PFSK-1 (cell line): ENCODE results near the gene ARAP1.

ENCODE experiments used
- FOXP2 ChIP-seq: optimal IDR thresholded peaks from 2 replicates; pipeline ENCODE3; 2011; ENCODE audit warnings: borderline replicate concordance, control low read depth, inconsistent platforms; ENCODE audit not compliant: insufficient read depth; ENCODE audit errors: extremely low read length, extremely low read depth
- POLR2AphosphoS5 ChIP-seq: IDR thresholded peaks from 2 replicates; pipeline ENCODE4 v1.6.1; 2012; ENCODE audit warnings: low read depth, mild to moderate bottlenecking, control low read depth, low read length, moderate library complexity
- REST ChIP-seq, 2 experiments: IDR thresholded peaks; 2 replicates each; pipeline versions ENCODE4 v1.6.1 to v1.8.0; 2011 to 2012; ENCODE audit warnings: low read depth in 2 of 2, low read length in 2 of 2, control low read depth in 1 of 2, inconsistent platforms in 1 of 2, mild to moderate bottlenecking in 1 of 2, moderate library complexity in 1 of 2; ENCODE audit not compliant: insufficient read depth in 1 of 2
- SIN3A ChIP-seq: IDR thresholded peaks from 2 replicates; pipeline ENCODE4 v1.6.1; 2012; ENCODE audit warnings: mild to moderate bottlenecking, low read length, moderate library complexity, borderline replicate concordance; ENCODE audit not compliant: insufficient read depth
- TAF1 ChIP-seq: IDR thresholded peaks from 2 replicates; pipeline ENCODE4 v1.6.1; 2012; ENCODE audit warnings: low read length, control low read depth, borderline replicate concordance; ENCODE audit not compliant: insufficient read depth

The ARAP1 gene

DNA sequence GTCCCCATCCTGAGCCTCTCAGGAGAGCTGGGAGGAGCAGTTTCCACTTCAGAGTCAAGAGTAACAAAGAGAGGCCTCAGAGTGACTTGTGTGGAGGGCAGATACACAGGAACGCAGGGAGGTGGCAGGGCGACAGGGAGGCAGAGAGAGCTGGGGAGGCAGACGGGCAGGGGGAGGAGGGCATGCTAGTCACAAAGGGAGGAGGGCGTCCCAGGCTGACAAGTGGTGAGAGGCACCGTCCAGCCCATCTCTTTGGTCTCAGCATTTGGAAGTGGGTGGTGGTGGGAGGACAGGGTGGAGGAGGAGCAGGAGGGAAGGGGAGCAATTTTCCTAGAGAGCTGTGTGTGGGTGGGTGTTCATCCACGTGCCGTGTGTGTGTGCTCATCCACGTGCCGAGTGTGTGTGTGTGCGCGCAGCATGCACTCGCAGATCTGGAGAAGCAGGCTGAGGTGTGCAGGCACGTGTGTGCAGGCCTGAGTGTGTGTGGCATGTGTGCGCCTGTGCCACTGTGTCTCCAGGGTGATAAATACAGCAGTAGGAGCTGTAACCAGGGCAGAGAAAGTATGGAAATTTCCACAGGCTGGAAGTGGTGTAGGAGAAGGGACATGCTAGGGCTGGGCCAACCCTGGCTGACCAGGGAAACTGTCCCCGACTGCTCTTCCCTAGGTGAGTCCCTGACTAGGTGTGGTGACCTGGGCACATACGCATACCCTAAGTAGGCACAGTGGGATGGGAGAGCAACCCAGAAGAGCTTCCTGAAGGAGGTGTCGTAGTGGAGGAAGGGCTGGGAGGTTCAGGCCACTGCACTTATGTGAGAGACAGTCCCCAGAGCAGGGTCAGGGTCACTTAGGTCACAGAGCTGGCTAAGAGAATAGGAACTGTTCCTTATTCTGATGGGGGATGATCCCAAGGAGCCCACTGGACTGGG is 70.7 kb downstream of the ARAP1 start:
- TF ChIP-seq POLR2AphosphoS5: 0 out of 2 replicates have a peak, but pooled peaks have one; percentile 28
- no peak for TF ChIP-seq TAF1

- no peak for TF ChIP-seq FOXP2
- TF ChIP-seq POLR2AphosphoS5: no peak
These were observed 71.5 kb downstream of the ARAP1 start for GRCh38 chr11:72680624-72681158.

- no peak for TF ChIP-seq SIN3A
- no peak for TF ChIP-seq POLR2AphosphoS5
- TF ChIP-seq TAF1: no peak
- TF ChIP-seq REST (IDR thresholded peaks at IDR 0.05; ENCODE audit: insufficient read depth in 1 of 2, low read depth in 2 of 2, low read length in 2 of 2): no peak
- no peak for TF ChIP-seq FOXP2
These were observed 72.3 kb downstream of the ARAP1 start for GRCh38 chr11:72679869-72680268.

DNA sequence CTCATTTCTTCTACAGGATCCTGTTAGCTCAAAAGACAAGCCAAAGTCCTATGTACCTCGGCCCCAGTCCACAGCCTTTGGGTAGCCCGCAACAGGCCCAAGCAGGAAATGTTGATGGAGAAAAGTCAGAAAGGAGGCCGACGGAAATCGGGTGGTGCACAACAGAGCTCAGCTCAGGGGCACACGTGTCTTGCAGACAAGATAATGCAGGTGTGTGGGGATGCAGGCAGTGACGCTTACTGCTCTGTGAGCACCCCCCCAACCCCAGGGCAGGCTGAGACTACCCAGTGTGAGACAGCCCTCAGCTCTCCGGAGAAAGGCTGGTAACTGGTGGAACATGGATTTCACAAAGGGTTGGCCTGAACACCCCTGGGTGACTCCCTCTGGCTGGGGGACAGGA is 73.7 kb downstream of the ARAP1 start:
- TF ChIP-seq SIN3A (no peak), REST (IDR thresholded peaks at IDR 0.05; ENCODE audit: insufficient read depth in 1 of 2, low read depth in 2 of 2, low read length in 2 of 2) (no peak), POLR2AphosphoS5 (no peak), FOXP2 (no peak), TAF1 (no peak)

GRCh38 chr11:72676861-72677341 is 75.3 kb downstream of the ARAP1 start:
- TF ChIP-seq REST (IDR thresholded peaks at IDR 0.05; ENCODE audit: insufficient read depth in 1 of 2, low read depth in 2 of 2, low read length in 2 of 2) (peak; percentile 91 to 98), TAF1 (no peak)

GRCh38 chr11:72675221-72675620 is 77.0 kb downstream of the ARAP1 start:
- TF ChIP-seq SIN3A: no peak
- TF ChIP-seq FOXP2: no peak
- TF ChIP-seq TAF1: no peak
- no peak for TF ChIP-seq REST (IDR thresholded peaks at IDR 0.05; ENCODE audit: insufficient read depth in 1 of 2, low read depth in 2 of 2, low read length in 2 of 2)
- no peak for TF ChIP-seq POLR2AphosphoS5
